ENCODE measurements around the gene DNAJA2. TPM values are rescaled to one million over a fixed set of nuclear protein-coding genes. Genes with fewer than 3 reads are reported as not detected.

Gene DNAJA2
- total and polyA plus RNA-seq, 2 donors (not counting 3 experiments of a cell fraction or from before 2014, with no cell fraction given): 6.4 to 61.4 TPM

DNA sequence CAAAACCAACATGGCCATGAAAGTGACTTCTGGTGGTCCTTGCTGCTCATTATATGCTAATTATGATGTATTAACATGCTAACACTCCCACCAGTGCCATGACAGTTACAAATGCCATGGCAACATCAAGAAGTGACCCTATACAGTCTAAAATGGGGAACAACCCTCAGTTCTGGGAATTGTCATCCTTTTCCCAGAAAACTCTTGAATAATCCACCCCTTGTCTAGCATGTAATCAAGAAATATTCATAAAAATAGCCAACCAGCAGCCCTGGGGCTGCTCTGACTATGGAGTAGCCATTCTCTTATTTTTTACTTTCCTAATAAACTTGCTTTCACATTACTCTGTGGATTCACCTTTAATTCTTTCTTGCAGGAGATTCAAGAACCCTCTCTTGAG, 35.9 kb downstream of the DNAJA2 start:
- Histone ChIP-seq H2AFZ (ENCODE audit: low read depth, low read length) (no peak overlapping the region), H4K20me1 (replicated peaks; ENCODE audit: control insufficient read depth, extremely low read depth, insufficient read depth, low read length) (no peaks in the 10 kb centered on the region), H3K27me3 (ENCODE audit: control insufficient read depth in 2 of 2, insufficient read depth in 2 of 2, low read length in 2 of 2) (no peaks in the 10 kb centered on the region), H3K4me2 (ENCODE audit: insufficient read depth, low read length) (no peak overlapping the region), H3K9me1 (replicated peaks; ENCODE audit: control insufficient read depth, extremely low read depth, insufficient read depth, low read length) (no peaks in the 10 kb centered on the region), H3K79me2 (ENCODE audit: control insufficient read depth, insufficient read depth, low read length) (no peaks in the 10 kb centered on the region), H3K4me3 (replicated peaks in 1 of 3; ENCODE audit: insufficient read depth in 1 of 3, low read depth in 1 of 3, low read length in 3 of 3) (no peak overlapping the region), H3K9me3 (replicated peaks; ENCODE audit: control insufficient read depth, insufficient read depth, low read length) (no peaks in the 10 kb centered on the region), H3K27ac (ENCODE audit: insufficient read depth, low read depth, low read length) (no peak overlapping the region), H3K9ac (replicated peaks; ENCODE audit: extremely low read depth, insufficient read depth, low read length) (no peak overlapping the region), H3K4me1 (ENCODE audit: control insufficient read depth, extremely low read depth, insufficient read depth, low read length) (no peaks in the 10 kb centered on the region), H3K36me3 (ENCODE audit: control insufficient read depth in 2 of 2, extremely low read depth in 1 of 2, insufficient read depth in 2 of 2, low read length in 2 of 2) (no peaks in the 10 kb centered on the region)
- FAIRE-seq (no peak), DNase-seq (ENCODE audit: low read depth, low spot score) (no peak)
- BruUV-seq (replicated peaks): no TSS peak
- TF ChIP-seq GATA2 (IDR thresholded peaks at IDR 0.05; ENCODE audit: insufficient read depth, insufficient read length, low read depth, low read length): no peak
- TF ChIP-seq POLR2AphosphoS5 (IDR thresholded peaks at IDR 0.05; ENCODE audit: insufficient read depth, low read depth, low read length): no peak
- TF ChIP-seq POLR2A (IDR thresholded peaks at IDR 0.05; ENCODE audit: low read depth, low read length): no peak
- no peak for TF ChIP-seq JUN (IDR thresholded peaks at IDR 0.05; ENCODE audit: borderline replicate concordance, insufficient read depth, insufficient read length, low read depth)
- TF ChIP-seq MYC (IDR thresholded peaks at IDR 0.05; ENCODE audit: low read depth, low read length): no peak
- dilution Hi-C loops (cut with MboI; ENCODE audit: extremely low pct_ligation_motif_present, low sequenced_read_pairs) (no loop called here), intact Hi-C loops (cut with micrococcal nuclease) (no loop called here)
- ChIA-PET CTCF (no interaction called here), POLR2A (no interaction called here)

- no peak overlapping the region for H2AFZ ChIP-seq (ENCODE audit: low read depth, low read length)
- H3K9ac ChIP-seq (replicated peaks; ENCODE audit: extremely low read depth, insufficient read depth, low read length): no peak overlapping the region
- DNase-seq (ENCODE audit: low read depth, low spot score): no peak
- BruUV-seq (replicated peaks): no TSS peak
- H3K9me3 ChIP-seq (replicated peaks; ENCODE audit: control insufficient read depth, insufficient read depth, low read length): no peaks in the 10 kb centered on the region
- H3K36me3 ChIP-seq (ENCODE audit: control insufficient read depth in 2 of 2, extremely low read depth in 1 of 2, insufficient read depth in 2 of 2, low read length in 2 of 2): no peaks in the 10 kb centered on the region
- no peak overlapping the region for H3K4me3 ChIP-seq (replicated peaks in 1 of 3; ENCODE audit: insufficient read depth in 1 of 3, low read depth in 1 of 3, low read length in 3 of 3)
- H3K9me1 ChIP-seq (replicated peaks; ENCODE audit: control insufficient read depth, extremely low read depth, insufficient read depth, low read length): no peaks in the 10 kb centered on the region
- POLR2A ChIA-PET: no interaction called here
- intact Hi-C loops (cut with micrococcal nuclease): no loop called here
- TF ChIP-seq GATA2 (IDR thresholded peaks at IDR 0.05; ENCODE audit: insufficient read depth, insufficient read length, low read depth, low read length) (no peak), POLR2AphosphoS5 (IDR thresholded peaks at IDR 0.05; ENCODE audit: insufficient read depth, low read depth, low read length) (no peak), FOS (IDR thresholded peaks at IDR 0.05; ENCODE audit: borderline replicate concordance, insufficient read depth, low read length) (no peak), POLR2A (IDR thresholded peaks at IDR 0.05; ENCODE audit: low read depth, low read length) (no peak), JUN (IDR thresholded peaks at IDR 0.05; ENCODE audit: borderline replicate concordance, insufficient read depth, insufficient read length, low read depth) (no peak), CTCF (IDR thresholded peaks at IDR 0.05; ENCODE audit: extremely low read depth in 1 of 2, insufficient read depth in 1 of 2, low read depth in 1 of 2, low read length in 2 of 2) (no peak), MYC (IDR thresholded peaks at IDR 0.05; ENCODE audit: low read depth, low read length) (no peak), MAX (IDR thresholded peaks at IDR 0.05; ENCODE audit: insufficient read depth, insufficient read length) (no peak), EZH2 (IDR thresholded peaks at IDR 0.05; ENCODE audit: borderline replicate concordance, low read depth, low read length, severe bottlenecking) (no peak)
- dilution Hi-C loops (cut with MboI; ENCODE audit: extremely low pct_ligation_motif_present, low sequenced_read_pairs): no loop called here
- no peak overlapping the region for H3K27ac ChIP-seq (ENCODE audit: insufficient read depth, low read depth, low read length)
- no peaks in the 10 kb centered on the region for H3K27me3 ChIP-seq (ENCODE audit: control insufficient read depth in 2 of 2, insufficient read depth in 2 of 2, low read length in 2 of 2)
- H3K79me2 ChIP-seq (ENCODE audit: control insufficient read depth, insufficient read depth, low read length): no peaks in the 10 kb centered on the region
- no peak for FAIRE-seq
- CTCF ChIA-PET: interaction anchor here (1.2 to 6.8 kb wide), 2 partner anchors 80 to 1232 kb away, joined by 3 to 75 read pairs; no protein-coding TSS in a partner anchor
- H3K4me1 ChIP-seq (ENCODE audit: control insufficient read depth, extremely low read depth, insufficient read depth, low read length): no peaks in the 10 kb centered on the region
- H4K20me1 ChIP-seq (replicated peaks; ENCODE audit: control insufficient read depth, extremely low read depth, insufficient read depth, low read length): no peaks in the 10 kb centered on the region
- no peak overlapping the region for H3K4me2 ChIP-seq (ENCODE audit: insufficient read depth, low read length)
Measured at GRCh38 chr16:46932802-46933201, 40.7 kb downstream of the DNAJA2 start.
